HG03460 (cell line): ENCODE data around the gene ID1.
"Not testable (repeated sequence)": the region's sequence is repeated elsewhere in the genome, so short reads cannot be mapped to it uniquely, and the experiment has no call there.

Experiments
- ATAC-seq: cut with Tn5 transposase; IDR thresholded peaks from one replicate; pipeline ENCODE4 v1.9.1; 2021; ENCODE audit not compliant: unreplicated experiment

ID1 gene

DNA sequence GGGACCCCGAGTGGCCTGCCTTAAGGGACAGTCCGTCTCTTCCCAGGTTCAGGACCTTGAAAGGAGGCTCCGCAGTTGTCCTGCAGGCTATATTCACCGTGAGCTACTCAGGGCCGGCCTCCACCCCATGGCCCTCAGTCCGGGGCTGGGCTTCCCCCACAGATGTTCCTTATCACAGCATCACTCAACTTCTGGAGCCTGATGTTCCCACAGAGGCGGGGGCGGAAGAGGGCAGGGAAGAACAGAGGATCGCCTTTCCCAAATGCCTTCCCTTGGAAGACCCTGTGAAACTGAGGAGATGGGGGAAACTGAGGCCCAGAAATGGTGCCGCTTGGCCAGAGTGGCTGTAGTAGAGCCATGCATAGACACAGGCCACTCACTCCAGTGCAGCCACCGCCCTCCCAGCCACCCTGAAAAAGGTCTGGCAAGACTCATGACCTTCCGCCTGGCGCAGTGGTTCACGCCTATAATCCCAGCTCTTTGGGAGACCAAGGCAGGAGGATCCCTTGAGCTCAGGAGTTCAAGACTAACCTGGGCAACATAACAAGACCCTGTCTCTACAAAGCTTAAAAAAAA, 28.3 kb downstream of the ID1 start:
- ATAC-seq, result no peak

DNA sequence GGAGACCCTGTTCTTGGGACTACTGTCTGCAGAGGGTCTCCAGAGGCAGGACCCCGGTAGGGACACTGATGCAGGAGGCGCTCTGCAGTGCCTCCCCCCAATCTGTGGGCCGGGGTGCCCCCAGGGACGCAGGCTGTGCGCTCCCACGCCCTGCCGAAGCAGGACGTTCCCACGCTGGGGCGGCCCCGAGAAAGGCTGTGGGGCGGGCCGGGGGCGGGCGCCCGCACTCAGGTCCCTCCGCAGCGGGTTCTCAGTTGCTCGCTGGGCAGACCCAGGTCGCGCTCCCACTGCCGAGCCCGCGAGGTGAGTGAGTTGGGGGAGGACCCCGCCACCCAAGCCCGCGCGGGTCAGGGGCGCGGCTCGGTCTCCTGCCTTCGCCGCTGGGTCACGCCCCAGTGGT, 32.6 kb downstream of the ID1 start, which contains the start of gene COX4I2:
TSS of gene COX4I2 (plus strand) at position 253 of the 400 bp plus-strand sequence. CDS start 1,106 bp downstream, outside the sequence.
- no peak for ATAC-seq

DNA sequence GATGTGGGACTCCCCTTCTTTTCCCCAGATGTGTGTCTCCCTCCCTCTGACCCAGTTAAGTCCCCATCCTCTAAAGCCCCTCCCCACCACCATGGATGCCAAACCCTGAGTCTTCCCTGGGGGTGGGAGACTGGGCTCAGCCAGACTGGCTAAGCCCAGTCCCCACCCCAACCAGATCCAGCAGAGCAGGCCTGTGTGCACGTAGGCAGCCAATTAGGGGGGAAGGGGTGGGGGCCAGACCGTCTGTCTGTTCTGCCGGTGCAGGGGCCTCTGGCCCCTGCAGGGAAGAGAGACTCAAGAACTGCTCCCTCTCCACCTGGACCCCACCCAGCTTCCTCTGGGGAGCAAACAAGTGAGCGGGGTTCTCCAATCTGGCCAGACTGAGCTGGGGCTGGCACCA, 33.2 kb downstream of the ID1 start:
- no peak for ATAC-seq

DNA sequence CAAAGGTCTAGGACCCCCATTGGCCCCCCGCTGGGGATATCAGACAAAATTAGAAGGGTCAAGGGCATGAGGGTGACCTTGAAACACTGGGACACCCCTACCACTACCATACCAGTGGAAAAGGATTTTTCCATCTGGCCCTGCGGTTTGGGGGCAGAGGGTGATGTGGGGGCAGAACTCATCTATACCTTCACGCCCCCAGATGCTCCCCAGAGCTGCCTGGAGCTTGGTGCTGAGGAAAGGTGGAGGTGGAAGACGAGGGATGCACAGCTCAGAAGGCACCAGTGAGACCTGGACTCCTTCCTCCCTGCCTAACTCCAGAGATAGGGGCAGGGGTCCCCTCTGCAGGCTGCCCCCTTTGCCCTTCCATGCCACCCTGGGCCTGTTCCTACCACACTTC, 33.7 kb downstream of the ID1 start:
- no peak for ATAC-seq

DNA sequence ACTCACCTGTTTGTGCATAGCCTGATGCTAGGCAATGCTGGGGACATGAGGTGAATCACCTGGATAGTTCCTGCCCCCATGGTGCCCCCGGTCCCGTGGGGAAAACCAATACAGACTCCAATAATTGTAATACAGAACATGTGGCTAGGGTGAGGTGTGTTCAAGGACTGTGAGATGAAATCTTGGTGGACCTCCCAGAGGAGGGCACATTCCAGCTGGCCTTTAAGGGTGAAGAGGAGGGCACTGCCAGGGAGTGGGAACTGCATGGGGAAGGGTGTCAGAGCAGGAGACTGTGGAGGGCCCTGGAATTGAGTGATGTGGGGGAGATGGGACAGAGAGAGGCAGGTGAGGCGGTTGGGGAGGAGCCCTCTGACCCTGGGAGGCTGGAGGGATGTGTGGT, 35.2 kb downstream of the ID1 start:
- ATAC-seq, result no peak

DNA sequence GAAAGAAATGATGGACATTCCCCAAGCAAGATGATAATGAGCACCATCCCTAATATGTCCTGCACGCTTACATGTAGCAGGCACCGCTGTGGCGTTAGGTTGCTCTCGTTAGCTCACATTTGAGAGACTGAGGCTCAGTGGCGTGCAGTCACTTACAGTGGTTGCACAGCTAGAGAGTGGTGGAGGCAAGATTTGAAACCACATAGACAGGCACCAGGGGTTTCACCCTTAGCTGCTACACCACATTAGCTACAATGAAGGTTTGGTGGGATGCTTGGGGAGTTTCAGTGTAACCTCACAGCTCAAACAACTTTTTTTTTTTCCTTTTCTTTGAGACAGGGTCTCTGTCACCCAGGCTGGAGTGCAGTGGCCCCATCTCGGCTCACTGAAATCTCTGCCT, 36.3 kb downstream of the ID1 start:
- ATAC-seq, result no peak

DNA sequence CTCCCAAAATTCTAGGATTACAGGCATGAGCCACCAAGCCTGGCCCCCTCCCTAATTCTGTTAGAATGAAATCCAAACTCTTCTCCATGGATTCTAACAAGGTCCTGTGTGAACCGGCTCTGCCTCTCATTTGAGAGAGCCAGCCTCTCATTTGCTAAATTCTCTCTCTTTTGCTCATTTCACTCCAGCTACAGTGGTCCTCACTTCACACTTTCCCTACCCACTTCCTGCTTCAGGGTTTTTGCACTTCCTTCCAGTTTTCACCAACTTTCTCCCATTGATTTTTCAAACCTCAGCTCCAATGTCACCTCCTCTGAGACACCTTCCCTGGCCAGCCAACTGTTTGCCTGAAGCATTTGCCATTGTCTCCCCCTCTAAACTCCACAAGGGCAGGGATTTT, 37.7 kb downstream of the ID1 start:
- no peak for ATAC-seq

DNA sequence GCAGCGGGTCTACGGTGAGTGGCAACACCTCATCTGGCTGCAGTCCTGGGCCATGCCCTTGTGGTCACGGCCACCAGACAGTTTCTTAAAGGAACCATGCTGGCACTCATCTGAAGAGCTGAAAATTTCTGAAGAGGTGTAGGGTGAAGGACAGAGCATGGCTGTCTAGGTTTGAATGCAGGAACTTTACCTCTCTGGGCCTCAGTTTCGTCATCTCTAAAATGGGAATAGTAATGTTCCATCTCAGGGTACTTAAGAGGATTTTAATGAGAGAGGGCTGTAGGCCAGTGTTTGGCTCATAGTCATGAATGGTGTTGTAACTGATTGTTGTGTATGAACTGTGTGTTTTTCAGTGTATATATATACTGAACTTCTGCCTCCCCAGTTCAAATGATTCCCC, 38.4 kb downstream of the ID1 start:
- no peak for ATAC-seq

DNA sequence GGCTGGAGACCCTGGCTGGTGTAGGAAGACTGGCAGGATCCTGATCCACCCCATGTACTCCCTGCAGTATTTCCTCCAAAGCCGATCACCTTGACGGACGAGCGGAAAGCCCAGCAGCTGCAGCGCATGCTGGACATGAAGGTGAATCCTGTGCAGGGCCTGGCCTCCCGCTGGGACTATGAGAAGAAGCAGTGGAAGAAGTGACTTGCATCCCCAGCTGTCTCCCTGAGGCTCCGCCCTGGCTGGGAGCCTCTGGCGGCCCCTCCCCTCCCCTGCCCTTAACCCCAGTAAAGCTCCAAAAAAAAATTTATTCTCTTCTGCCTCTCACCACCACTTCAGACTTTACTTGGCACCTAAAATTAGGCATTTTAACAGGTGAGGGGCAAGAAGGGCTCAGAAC, 39.6 kb downstream of the ID1 start:
- no peak for ATAC-seq

DNA sequence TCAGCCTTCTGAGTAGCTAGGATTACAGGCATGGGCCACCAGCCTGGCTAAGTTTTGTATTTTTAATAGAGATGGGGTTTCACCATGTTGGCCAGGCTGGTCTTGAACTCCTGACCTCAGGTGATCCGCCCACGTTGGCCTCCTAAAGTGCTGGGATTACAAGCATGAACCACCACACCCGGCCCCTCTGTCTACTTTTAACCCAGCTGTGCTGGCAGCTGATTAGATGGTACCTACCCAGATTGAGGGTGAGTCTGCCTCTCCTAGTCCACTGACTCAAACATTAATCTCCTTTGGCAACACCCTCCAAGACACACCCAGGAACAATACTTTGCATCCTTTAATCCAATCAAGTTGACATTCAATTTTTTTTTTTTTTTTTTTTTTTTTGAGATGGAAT, 43.0 kb downstream of the ID1 start:
- not testable (repeated sequence) for ATAC-seq

DNA sequence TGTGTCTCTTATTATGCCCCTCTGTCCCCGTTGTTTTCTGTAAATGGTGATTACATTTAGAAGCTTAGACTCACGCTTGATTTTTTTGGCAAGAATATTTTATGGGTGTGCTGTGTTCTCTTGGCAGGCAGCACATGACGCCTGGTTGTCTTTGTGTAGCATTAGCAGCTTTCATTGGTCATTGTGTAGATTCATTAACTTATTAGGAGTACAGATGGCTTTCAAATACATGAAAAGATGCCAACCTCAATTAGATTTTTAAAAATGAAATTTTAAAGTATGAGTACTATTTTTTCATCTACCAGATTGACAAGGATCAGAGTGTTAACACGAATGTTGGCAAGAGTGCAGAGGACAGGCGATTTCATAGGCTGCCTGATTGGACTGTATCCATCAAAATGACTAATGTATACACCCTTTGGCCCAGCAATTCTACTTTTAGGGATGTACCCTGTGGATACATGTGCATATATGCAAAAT, 47.9 kb downstream of the ID1 start:
- ATAC-seq, result no peak

DNA sequence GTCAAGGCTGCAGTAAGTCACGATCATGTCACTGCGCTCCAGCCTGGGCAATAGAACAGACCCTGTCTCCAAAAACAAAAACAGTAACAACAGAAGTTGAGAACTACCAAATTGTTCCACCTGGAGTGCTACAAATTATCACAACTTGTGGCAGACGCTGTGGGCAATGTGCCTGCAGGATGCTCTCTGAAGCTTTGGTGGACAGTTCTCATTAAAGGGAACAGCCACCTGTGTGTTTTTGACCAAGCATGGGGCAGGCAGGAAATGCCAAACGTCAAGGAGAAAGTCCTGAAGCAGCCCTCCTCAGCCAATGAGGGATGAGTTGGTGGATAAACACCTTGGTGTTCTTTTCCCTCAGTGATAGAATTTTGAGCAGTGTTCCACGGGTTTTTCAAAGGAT, 48.5 kb downstream of the ID1 start:
- no peak for ATAC-seq

DNA sequence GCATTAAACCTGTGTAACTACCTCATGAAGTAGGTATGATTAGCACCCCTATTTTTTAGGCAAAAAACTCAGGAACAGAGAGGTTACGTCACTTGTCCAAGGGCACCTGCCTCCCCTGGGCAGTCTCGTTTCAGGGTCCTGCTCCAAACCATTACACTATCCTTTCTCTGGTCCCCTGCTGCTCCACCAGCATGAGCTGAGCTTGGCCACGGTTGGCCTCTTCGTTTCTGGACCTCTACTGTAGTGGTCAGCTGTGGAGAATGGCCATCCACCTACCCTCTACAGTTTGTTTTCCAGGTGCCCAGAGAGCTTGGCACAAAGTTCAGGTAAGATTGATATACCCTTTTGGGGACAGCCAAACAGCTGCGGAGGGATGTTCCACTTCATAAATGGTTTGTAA, 49.4 kb downstream of the ID1 start:
- no peak for ATAC-seq
